Liver (tissue), 9 donors: ENCODE measurements around the gene LKAAEAR1. TPM values are rescaled to one million over a fixed set of nuclear protein-coding genes. Genes with fewer than 3 reads are reported as not detected.

ENCODE experiments used
- DNase-seq: peaks from one replicate; pipeline ENCODE4 v3.0.0-alpha.2; 2017; ENCODE audit warnings: low spot score
- H3K27ac ChIP-seq, 2 donors: one replicate each; pipeline ENCODE4 v1.7.0; 2013; ENCODE audit warnings: inconsistent platforms in 2 of 2, low read length in 2 of 2, control low read depth in 1 of 2, low read depth in 1 of 2, mild to moderate bottlenecking in 1 of 2
- H3K27me3 ChIP-seq, 4 donors: one replicate each; pipeline versions ENCODE4 v1.6.1 to v1.7.0; 2013; ENCODE audit warnings: low read length in 3 of 4, inconsistent platforms in 1 of 4, mild to moderate bottlenecking in 1 of 4, moderate library complexity in 1 of 4; ENCODE audit not compliant: control insufficient read depth in 4 of 4, insufficient read depth in 4 of 4
- H3K36me3 ChIP-seq, 4 donors: one replicate each; pipeline versions ENCODE4 v1.6.1 to v1.7.0; 2013; ENCODE audit warnings: low read length in 3 of 4, mild to moderate bottlenecking in 3 of 4, low read depth in 1 of 4, moderate library complexity in 1 of 4; ENCODE audit not compliant: control insufficient read depth in 4 of 4, insufficient read depth in 3 of 4
- H3K4me1 ChIP-seq, 4 donors: one replicate each; pipeline versions ENCODE4 v1.6.1 to v1.7.0; 2013; ENCODE audit warnings: low read length in 3 of 4, mild to moderate bottlenecking in 3 of 4, moderate library complexity in 1 of 4; ENCODE audit not compliant: control insufficient read depth in 4 of 4, insufficient read depth in 4 of 4
- H3K4me3 ChIP-seq, 3 donors: one replicate each; pipeline versions ENCODE4 v1.6.1 to v1.7.0; 2013; ENCODE audit warnings: low read length in 3 of 3, control low read depth in 1 of 3, low read depth in 1 of 3, mild to moderate bottlenecking in 1 of 3
- H3K9ac ChIP-seq, 2 donors: one replicate each; pipeline ENCODE4 v1.7.0; 2013; ENCODE audit warnings: low read length in 2 of 2, mild to moderate bottlenecking in 2 of 2, moderate library complexity in 2 of 2, control low read depth in 1 of 2, low read depth in 1 of 2
- H3K9me3 ChIP-seq, 4 donors: one replicate each; pipeline versions ENCODE4 v1.6.1 to v1.7.0; 2013; ENCODE audit warnings: low read length in 3 of 4; ENCODE audit not compliant: control insufficient read depth in 4 of 4
- ATF3 ChIP-seq: IDR thresholded peaks from 2 replicates; pipeline ENCODE4 v1.6.1; 2016; ENCODE audit warnings: antibody characterized with exemption
- CTCF ChIP-seq: fragments of 150-350 bp; IDR thresholded peaks from 2 replicates; pipeline ENCODE4 v1.5.1; 2017; ENCODE audit warnings: improper control_type of control experiment, low read depth, low read length; ENCODE audit not compliant: missing input control
- EGR1 ChIP-seq, 2 donors: IDR thresholded peaks; 2 replicates each; pipeline ENCODE4 v1.6.1; 2016 to 2018; ENCODE audit warnings: antibody characterized with exemption in 2 of 2, low read depth in 2 of 2
- FOXA1 ChIP-seq: IDR thresholded peaks from 2 replicates; pipeline ENCODE4 v1.6.1; 2016; ENCODE audit warnings: antibody characterized with exemption
- FOXA2 ChIP-seq: IDR thresholded peaks from 2 replicates; pipeline ENCODE4 v1.6.1; 2016; ENCODE audit warnings: antibody characterized with exemption
- GABPA ChIP-seq, 2 donors: IDR thresholded peaks in 1 of 2; conservative IDR thresholded peaks in 1 of 2; 2 replicates each; pipeline ENCODE4 v1.6.1; 2016; ENCODE audit warnings: antibody characterized with exemption in 2 of 2, mild to moderate bottlenecking in 1 of 2, moderate library complexity in 1 of 2
- HNF4A ChIP-seq, 2 donors: conservative IDR thresholded peaks; 2 replicates each; pipeline ENCODE4 v1.6.1; 2016; ENCODE audit warnings: antibody characterized with exemption in 2 of 2, mild to moderate bottlenecking in 2 of 2
- HNF4G ChIP-seq: IDR thresholded peaks from 2 replicates; pipeline ENCODE4 v1.6.1; 2016; ENCODE audit warnings: antibody characterized with exemption
- MAX ChIP-seq: IDR thresholded peaks from 2 replicates; pipeline ENCODE4 v1.6.1; 2016; ENCODE audit warnings: antibody characterized with exemption
- NR2F2 ChIP-seq: IDR thresholded peaks from 2 replicates; pipeline ENCODE4 v1.6.1; 2016; ENCODE audit warnings: antibody characterized with exemption
- RAD21 ChIP-seq, 2 donors: IDR thresholded peaks; 2 replicates each; pipeline ENCODE4 v1.6.1; 2016; ENCODE audit warnings: antibody characterized with exemption in 2 of 2, mild to moderate bottlenecking in 2 of 2
- RXRA ChIP-seq, 2 donors: IDR thresholded peaks; 2 replicates each; pipeline ENCODE4 v1.6.1; 2017 to 2018; ENCODE audit warnings: antibody characterized with exemption in 2 of 2, mild to moderate bottlenecking in 1 of 2
- SP1 ChIP-seq: IDR thresholded peaks from 2 replicates; pipeline ENCODE4 v1.6.1; 2018; ENCODE audit warnings: antibody characterized with exemption, mild to moderate bottlenecking
- TAF1 ChIP-seq: conservative IDR thresholded peaks from 2 replicates; pipeline ENCODE4 v1.6.1; 2016; ENCODE audit warnings: antibody characterized with exemption, mild to moderate bottlenecking
- YY1 ChIP-seq: IDR thresholded peaks from 2 replicates; pipeline ENCODE4 v1.6.1; 2016; ENCODE audit warnings: antibody characterized with exemption, mild to moderate bottlenecking
- ZBTB33 ChIP-seq: IDR thresholded peaks from 2 replicates; pipeline ENCODE4 v1.6.1; 2016; ENCODE audit warnings: antibody characterized with exemption
- WGBS: extraction: QIAGEN DNeasy Blood & Tissue Kit; methylation state at CpG from one replicate; pipeline ENCODE4 v1.1.7; 2013; 5-methylcytosine and 5-hydroxymethylcytosine counted together
- polyA plus RNA-seq, 2 donors: library from polyadenylated mRNA; stranded (reverse) in 1 of 2; unstranded in 1 of 2; fragments of 200-250 nt in 1 of 2; fragments of >200 nt in 1 of 2; fragmentation: Nextera tagmentation in 1 of 2; extraction: Ambion mirVana in 1 of 2; gene quantifications; one replicate each; pipeline versions ENCODE4 v1.2.1 to v1.2.3, GENCODE V29; 2013 to 2015
- total RNA-seq, 2 donors: library from RNA; depleted of rRNA; stranded (reverse); fragments of >200 nt; gene quantifications; one replicate each; pipeline ENCODE4 v1.2.3, GENCODE V29; 2014
- donor health status: healthy.
- donor health status: healthy.
- donor health status: healthy.
- donor health status: healthy.
- donor health status: healthy.

The LKAAEAR1 gene
- total and polyA plus RNA-seq, 4 donors = 0.08 TPM; not detected in 3

GRCh38 chr20:64037498-64038213 is 46.5 kb downstream of the LKAAEAR1 start:
- Histone ChIP-seq H3K9me3 (no peaks in the 10 kb centered on the region), H3K4me1 (peaks cover 7 to 26% (median 11%) of the 10 kb centered on the region in 4 donors), H3K27ac (no peak overlapping the region), H3K36me3 (peaks cover 0 to 15% (median 6%) of the 10 kb centered on the region in 4 donors), H3K27me3 (peaks cover 0 to 3% (median 2%) of the 10 kb centered on the region in 4 donors), H3K9ac (no peak overlapping the region), H3K4me3 (peak overlapping the region in 1 of 3 donors; percentile 61)
- WGBS = 14% methylated on average over 36 of the region's 36 CpGs
- DNase-seq = no peak
- TF ChIP-seq NR2F2 (no peak), ATF3 (no peak), GABPA (IDR thresholded peaks at IDR 0.05 in 1 of 2, conservative IDR thresholded peaks at IDR 0.05 in 1 of 2) (no peak), CTCF (no peak), HNF4G (no peak), YY1 (no peak), TAF1 (no peak), RXRA (IDR thresholded peaks at IDR 0.05) (no peak), HNF4A (conservative IDR thresholded peaks at IDR 0.05) (no peak)

- peaks cover 0 to 3% (median 2%) of the 10 kb centered on the region in 4 donors for H3K27me3 ChIP-seq
Observed at GRCh38 chr20:64037199-64037497, 47.0 kb downstream of the LKAAEAR1 start.

More at GRCh38 chr20:64037199-64037497, 47.0 kb downstream of the LKAAEAR1 start:
- Histone ChIP-seq H3K4me1 (peaks cover 4 to 22% (median 11%) of the 10 kb centered on the region in 4 donors), H3K9me3 (no peaks in the 10 kb centered on the region), H3K27ac (no peak overlapping the region), H3K9ac (no peak overlapping the region), H3K4me3 (no peak overlapping the region), H3K36me3 (peaks cover 1 to 20% (median 10%) of the 10 kb centered on the region in 4 donors)
- no peak for DNase-seq
- TF ChIP-seq FOXA1 (no peak), NR2F2 (no peak), HNF4A (conservative IDR thresholded peaks at IDR 0.05) (no peak), ZBTB33 (no peak), SP1 (no peak), CTCF (no peak), RAD21 (IDR thresholded peaks at IDR 0.05) (no peak), RXRA (IDR thresholded peaks at IDR 0.05) (no peak), ATF3 (no peak), FOXA2 (no peak), EGR1 (IDR thresholded peaks at IDR 0.05; ENCODE audit: low read depth in 2 of 2) (no peak), MAX (no peak)
- WGBS = 75% methylated on average over 3 of the region's 3 CpGs
